HG02623 (cell line): Measurements from ENCODE around the gene KRTAP20-4.

ENCODE experiments used
- ATAC-seq: cut with Tn5 transposase; IDR thresholded peaks from one replicate; pipeline ENCODE4 v1.9.1; 2021; ENCODE audit warnings: moderate library complexity; ENCODE audit not compliant: unreplicated experiment

KRTAP20-4 gene

DNA sequence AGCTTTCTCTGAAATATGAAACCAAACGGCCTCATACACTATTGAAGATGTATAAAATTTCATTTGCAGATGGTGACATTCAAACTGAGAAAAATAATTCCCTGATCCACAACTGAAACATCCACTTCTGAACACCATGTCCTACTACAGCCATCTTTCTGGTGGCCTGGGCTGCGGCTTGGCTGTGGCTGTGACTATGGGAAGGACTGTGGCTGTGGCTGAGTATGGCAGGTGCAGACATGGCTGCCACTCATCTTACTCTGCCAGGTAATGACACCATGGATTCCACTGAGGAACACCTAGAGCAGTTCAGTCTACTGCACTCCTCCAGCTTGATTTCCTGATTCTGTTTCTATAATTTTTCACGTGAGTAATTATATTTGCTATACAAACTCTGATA lies at the start of gene KRTAP20-4:
TSS of gene KRTAP20-4 (plus strand) at position 106 of the 400 bp plus-strand sequence.
- no peak for ATAC-seq

DNA sequence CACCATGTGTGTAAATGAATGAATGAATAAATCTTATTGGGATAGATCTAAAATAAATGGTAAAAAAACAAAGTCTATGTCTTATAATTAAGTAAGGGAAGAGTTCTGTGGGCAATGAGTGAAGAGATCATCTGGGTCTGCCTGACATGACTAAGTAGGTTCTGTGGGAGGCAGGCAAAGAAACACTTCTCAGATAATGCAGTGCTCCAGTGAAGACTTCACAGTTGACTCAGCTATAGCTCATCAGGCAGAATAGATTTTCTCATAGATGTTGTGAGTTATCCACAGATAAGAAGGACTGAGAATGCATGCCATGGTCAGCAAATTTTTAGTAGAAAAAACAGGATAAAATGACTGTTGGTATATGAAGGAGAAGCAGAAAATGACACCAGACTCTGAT lies 42.7 kb upstream of the KRTAP20-4 start:
- ATAC-seq, result no peak

DNA sequence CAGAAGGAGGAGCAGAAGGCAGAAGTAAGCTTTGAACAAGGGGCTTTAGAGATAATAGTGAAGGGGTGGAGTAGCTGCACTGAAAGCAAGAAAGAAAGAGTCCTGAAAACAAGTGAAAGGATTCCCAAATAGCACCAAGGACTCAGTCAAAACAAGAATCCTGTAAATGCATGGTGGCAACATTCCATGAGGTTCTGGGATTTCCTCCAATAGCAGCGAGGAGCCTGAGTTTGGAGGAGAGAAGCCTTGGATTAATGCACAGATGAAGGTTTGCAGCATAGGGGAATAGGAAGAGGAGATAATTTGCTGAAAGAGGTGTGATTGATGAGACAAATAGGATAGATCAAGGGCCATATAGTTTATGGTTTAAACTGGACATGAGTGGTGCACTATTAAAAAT lies 41.1 kb upstream of the KRTAP20-4 start:
- ATAC-seq, result no peak

DNA sequence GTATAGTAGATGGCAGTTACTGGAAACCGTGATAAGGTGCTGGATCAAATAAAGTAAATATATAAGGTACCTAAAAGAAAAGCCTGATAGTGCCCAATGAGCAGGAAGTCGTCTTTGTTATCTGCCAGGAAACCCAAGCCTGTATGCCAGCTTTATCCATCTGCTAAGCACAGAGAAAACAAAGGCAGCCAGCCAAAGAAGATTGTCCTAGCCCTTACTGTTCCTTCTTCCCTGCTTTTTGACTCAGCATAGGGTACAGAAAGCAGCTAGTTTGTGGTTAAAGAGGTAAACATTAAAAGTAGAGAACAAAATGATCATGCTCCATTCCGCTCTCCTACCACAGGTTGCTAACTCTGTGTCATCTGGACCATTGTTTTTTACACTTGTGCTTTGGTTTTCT lies 40.3 kb upstream of the KRTAP20-4 start:
- ATAC-seq, result no peak

DNA sequence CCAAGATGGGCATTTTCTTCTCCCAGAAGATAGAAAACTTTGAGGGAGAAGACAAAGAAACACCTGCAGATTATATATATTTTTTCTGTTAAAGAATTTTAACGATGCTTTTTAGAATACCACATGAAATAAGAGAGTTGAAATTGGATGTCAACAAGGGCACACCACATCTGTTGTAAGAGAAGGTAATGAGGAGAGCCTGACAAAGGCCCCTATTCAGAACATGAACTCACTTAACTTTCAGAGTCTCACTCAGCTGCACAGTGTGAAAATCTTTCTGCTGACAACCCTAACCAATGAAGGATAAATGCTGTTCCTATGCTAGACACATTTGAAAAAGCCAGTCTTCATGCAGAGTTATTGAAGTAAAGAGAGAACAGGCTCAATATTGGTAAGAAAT lies 37.6 kb upstream of the KRTAP20-4 start:
- no peak for ATAC-seq

DNA sequence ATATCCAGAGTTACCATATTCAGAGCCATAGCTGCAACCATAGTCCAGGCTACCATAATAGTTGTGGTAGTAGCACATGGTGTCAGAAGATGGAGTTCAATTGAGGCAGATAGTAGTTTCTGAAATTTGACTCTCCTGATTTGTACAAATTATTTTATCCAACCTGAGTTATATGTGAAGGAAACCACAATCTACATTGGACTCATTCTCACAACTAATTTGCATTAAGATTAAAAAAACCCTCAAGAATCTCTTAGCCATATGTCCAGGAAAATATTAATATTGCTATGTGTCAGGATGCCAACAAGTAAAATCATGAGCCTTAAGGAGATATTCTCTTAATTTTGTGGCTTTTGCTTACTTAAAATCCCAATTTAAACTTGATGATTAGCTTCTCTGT lies 30.1 kb upstream of the KRTAP20-4 start, which contains the start of gene KRTAP22-2:
TSS of gene KRTAP22-2 (minus strand) at position 101 of the 400 bp plus-strand sequence.
- no peak for ATAC-seq

DNA sequence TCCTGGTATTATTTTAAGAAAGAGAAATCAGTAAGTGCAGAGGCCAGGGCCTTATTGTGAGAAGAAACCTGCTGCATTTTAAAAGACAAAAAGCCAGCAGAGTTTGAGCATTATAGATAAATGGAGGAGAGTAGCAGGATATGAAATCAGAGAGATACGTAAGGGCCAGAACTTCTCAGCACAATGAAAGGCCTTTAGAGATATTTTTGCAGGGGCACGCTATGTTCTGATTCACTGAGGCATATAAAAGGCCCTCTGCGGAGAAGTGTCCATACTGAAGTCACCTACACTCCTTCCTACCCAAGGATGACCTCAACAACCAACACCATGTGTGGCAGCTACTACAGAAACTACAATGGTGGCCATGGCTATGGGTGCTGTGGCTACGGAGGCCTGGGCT lies 28.3 kb upstream of the KRTAP20-4 start, which contains the start of gene KRTAP6-3:
TSS of gene KRTAP6-3 (plus strand) at position 301 of the 400 bp plus-strand sequence. CDS start at position 307, 6 bp downstream.
- no peak for ATAC-seq

DNA sequence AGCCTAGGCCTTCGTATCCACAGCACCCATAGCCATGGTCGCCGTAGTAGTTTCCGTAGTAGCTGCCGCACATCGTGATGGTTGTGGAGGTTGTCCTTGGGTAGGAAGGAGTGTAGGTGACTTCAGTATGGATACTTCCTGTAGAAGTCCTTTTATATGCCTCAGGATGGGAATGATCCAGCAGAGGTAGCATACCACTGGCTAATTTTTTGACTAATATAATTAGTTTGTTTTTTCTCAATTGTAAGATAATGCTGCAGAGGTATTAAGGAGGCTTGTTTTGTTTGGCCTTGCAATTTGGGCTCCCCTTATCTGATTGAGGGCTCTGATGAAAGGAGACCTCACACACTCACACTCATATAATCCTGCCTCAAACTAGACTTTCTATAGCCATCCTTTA lies 21.6 kb upstream of the KRTAP20-4 start, which contains the start of gene KRTAP6-2:
TSS of gene KRTAP6-2 (minus strand) at position 101 of the 400 bp plus-strand sequence. CDS start at position 73, 28 bp downstream.
- no peak for ATAC-seq

DNA sequence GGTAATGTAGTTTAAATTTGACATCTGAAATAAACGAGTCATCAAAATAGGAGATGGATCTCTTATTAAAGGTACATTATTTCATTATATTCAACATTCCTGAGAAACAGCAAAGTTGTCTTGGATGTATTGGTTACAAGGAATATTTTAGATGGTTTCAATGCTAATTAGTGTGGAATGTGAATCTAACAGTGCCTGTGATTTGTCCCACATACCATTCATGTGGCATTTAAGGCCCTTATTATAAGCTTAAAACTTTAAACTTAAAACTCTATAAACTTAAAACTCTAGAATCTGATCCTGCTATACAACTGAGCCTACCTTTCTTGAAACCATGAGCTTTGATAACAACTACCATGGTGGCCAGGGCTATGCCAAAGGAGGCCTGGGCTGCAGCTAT lies 19.6 kb upstream of the KRTAP20-4 start, which contains the start of gene KRTAP22-1:
TSS of gene KRTAP22-1 (plus strand) at position 301 of the 400 bp plus-strand sequence.
- no peak for ATAC-seq

DNA sequence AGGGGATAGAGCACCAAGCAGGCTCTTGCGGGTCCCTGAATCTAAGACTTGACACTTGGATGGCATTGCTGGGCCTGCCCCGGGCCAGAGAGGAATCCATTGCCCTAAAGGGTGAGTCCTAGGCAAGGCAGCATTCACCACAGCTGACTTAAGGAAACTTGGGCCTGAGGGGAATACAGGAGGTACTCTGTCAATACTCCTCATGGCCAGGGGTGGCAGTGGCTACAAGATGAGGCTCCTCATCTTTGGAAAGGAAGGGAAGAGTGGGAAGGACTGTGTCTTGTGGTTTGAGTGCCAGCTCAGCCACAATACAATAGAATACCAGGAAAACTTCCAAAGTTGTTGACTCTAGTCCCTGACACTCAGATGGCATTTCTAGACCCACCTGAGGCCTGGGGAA lies 14.5 kb upstream of the KRTAP20-4 start:
- ATAC-seq, result no peak

DNA sequence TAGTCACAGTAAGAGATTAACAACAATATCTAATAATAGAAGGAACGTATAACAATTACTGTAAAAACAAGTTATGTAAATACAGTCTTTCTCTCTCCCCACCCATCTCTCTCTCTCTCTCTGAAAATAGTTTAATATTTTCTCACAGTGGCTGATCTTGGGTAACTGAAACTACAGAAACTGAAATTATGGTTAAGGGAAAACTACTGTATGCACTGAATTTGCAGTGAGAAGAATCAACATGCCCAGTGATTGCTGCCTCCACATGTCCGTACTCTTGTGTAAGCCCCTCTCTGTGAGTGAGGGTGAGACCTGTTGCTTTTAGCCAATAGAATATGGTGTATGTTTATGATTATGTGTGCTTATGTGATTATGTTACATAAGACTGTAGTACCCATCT lies 8.3 kb upstream of the KRTAP20-4 start:
- no peak for ATAC-seq

DNA sequence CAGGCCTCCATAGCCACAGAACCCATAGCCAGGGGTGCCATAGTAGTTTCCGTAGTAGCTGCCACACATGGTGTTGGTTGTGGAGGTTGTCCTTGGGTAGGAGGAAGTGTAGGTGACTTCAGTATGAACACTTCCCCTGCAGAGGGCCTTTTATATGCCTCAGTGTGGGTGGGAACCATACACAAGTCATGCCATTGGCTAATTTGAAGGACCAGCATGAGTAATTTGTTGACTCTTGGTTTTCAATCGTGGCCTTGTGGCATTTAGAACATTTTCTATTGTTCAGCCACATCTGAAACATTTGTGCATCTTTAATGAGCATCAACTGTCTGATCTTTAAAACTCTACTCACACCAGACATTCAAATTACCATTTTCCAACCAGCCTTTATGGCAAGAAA lies 6.6 kb upstream of the KRTAP20-4 start, which contains the start of gene KRTAP6-1:
TSS of gene KRTAP6-1 (minus strand) at position 95 of the 400 bp plus-strand sequence. CDS start at position 69, 26 bp downstream.
- ATAC-seq, result no peak

DNA sequence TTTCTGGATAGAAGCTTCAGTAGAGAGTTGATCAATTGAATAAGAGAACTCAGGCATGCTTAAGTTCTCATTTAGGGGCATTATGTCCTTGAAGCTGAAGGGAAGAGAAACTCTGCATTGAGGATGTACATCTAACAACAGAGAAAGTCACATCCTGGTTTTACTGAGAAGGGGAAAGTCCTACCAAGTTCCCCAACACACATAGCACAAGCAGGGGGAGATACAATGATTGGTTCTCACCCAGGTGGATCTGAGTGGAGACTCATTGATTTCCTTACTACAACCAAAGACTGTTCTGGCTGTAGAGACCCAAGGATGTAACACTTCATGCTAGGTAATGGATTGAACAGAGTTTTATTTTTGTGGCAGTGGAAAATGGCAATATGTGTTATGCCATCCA lies 5.2 kb upstream of the KRTAP20-4 start:
- no peak for ATAC-seq

DNA sequence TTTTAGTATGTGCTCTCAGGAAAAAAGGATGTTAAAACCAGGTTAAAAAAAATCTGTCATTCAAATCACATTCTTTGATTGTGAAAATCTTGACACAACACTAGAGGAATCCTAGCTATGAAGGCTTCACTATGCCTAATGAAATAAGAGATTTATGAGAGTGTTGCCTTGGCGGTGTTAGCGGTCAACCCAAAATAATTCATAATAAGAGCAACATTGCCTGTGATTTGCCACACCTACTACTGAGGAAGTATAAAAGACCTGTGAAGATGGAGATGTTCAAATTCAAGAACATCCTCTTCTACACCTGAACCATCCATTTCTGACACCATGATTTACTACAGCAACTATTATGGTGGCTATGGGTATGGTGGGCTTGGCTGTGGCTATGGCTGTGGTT lies 4.3 kb upstream of the KRTAP20-4 start, which contains the start of gene KRTAP20-1:
TSS of gene KRTAP20-1 (plus strand) at position 301 of the 400 bp plus-strand sequence. CDS start at position 331, 30 bp downstream.
- ATAC-seq, result no peak

DNA sequence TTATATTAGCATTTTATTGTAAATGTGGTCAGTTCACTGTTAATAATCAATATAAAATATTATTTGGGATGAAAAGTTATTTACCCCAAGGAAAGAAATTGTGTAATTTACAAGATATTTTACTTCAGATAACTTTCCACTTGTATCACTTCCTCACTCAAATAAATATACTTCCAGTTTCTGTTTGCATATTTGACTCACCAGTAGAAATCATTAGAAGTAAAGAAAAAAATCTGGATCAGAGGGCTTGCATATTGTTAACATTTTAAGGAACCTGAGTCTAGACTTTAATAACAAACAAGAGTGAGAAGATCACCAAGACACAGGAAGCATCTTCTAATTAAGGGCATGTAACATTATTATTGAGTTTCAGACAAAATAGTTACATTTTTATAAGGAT lies 347 bp upstream of the KRTAP20-4 start:
- ATAC-seq, result no peak

DNA sequence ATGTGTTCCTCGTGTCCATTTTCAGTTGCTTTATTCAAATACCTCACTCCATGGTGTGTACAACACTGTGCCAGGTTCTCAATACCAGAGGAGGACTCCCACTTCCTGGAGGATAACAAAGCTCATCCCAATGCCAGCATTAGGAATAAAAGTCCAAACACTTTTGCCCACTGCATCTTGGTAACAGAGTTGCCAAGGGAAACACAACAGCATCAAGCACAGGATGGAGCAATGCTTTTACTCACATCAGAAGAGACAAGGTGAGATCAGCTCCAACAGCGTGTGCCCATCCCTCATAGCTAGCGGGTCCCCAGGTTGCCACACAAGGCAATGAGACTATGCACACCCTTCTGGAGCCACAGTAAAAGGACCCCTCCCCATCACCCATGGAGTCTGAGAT lies 2.9 kb downstream of the KRTAP20-4 start:
- no peak for ATAC-seq

DNA sequence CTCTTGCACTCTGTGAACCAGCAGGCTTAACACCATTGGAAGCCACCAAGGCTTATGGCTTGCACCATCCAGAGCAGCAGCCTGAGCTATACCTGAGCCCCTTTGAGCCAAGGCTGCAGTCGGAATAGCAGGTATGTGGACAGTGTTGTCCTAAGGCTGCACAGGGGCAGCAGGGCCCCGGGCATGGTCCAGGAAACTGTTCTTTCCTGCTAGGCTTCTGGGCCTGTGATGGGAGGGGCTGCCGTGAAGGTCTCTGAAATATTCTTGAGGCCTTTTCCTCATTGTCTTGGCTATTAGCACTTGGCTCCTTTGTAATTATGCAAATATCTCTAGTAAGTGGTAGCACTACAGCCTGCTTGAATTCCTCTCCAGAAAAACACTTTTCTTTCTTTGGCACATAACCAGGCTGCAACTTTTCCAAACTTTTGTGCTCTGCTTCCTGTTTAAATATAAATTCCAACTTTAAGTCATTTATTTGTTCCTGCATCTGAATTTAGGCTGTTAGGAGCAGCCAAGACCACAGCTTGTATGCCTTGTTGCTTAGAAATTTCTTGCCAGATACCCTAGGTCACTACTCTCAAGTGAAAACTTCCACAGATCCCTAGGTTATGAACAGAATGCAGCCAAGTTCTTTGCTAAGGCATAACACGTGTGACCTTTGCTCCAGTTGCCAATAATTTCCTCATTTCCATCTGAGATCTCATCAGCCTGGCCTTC lies 5.2 kb downstream of the KRTAP20-4 start:
- ATAC-seq, result no peak

DNA sequence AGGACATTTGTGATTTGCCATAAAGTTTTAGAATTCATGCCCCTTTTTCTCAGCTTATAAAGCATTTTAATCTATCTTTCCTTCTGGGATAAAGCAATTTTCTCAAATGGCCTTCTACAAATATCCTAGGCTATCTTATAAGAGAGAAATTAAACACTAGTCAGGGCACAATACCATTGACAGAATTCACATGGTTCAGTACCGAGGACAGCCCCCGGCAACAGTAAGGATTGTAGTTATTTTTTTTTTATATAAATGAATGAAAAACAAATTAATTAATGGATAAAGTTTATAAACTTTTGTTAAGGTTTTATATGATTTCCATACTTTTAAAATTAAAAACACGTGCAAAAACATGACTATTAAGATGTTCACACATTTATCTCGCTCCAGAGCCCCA lies 7.7 kb downstream of the KRTAP20-4 start:
- ATAC-seq, result no peak

DNA sequence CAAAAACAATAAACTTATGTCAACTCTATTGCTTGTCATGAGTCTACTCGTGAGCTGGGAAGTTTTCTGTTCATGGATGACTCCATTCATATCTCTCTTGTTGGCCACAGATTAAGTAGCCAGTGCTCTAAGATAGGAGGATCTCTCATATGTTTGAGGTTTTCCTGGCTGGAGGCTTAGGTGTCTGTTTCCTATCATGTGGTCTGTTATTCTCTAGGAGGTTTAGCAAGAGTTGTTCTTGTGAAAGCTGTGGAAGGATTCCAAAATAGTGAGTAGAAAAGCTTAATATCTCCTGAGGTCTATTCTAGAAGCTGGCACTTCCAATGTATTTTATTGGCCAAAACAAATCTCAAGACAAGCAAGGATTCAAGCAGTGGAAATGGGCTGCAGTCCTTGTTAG lies 8.8 kb downstream of the KRTAP20-4 start:
- ATAC-seq, result no peak

DNA sequence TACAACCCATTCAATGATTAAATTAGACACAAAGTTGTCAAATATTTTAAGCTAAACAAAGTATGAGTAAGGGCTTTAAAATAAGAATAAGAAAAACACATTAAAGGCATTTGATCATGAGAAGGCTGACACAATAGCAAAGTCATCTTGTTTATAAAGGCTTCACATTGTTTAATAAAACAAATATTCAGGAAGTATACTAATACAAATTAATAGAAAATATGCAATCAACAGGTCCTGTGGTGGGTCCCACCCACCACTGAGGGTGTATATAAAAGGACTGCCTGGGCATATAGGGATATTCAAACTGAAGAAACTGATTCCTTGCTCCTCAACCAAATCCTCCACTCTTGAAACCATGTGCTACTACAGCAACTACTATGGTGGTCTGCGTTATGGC lies 14.5 kb downstream of the KRTAP20-4 start, which contains the start of gene KRTAP20-2:
TSS of gene KRTAP20-2 (plus strand) at position 301 of the 400 bp plus-strand sequence. CDS start at position 359, 58 bp downstream.
- no peak for ATAC-seq

DNA sequence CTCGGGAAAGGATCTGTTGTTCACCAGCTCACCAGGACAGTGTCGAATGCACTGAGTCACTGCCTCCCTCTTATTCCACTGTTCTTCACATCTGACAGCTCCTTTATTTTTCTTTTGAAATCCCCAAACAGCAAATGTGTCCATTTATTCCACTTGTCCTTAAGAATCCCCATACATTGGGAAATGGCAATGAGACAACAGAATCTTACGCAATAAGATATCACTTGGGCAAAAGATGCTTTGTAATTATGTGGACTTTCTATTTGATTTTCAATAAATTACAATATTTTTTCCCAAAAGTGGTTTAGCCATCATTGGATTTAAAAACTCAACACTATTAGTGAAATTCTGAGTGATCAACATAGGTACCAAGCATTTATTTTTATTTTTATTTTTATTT lies 18.3 kb downstream of the KRTAP20-4 start:
- no peak for ATAC-seq

DNA sequence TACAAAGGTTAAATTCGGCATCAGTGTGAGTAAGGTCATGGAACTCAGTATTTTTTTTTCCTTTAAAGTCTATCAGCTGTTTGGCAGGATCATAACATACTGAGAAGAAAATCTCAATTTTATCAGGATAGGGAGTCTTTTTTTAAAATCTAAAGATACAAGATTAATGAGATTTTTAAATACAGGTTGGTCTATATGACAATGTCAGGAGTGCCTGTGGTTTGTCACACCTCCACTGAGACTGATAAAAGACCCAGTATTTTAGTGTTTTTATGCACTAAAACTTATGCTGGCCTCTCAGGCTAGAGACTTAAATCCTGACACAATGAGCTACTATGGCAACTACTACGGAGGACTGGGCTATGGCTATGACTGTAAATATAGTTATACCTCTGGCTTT lies 22.1 kb downstream of the KRTAP20-4 start, which contains the start of gene KRTAP20-3:
TSS of gene KRTAP20-3 (plus strand) at position 301 of the 400 bp plus-strand sequence.
- ATAC-seq, result no peak
